SIG-M5 treated with dmso at 0.1 percent for 504 hours (cell line): ENCODE data around the gene REXO4.

Experiments used
- DNase-seq: peaks from one replicate; lab custom pipeline; 2025; ENCODE audit not compliant: unreplicated experiment; lab: John Stamatoyannopoulos, UW

Gene REXO4

GRCh38 chr9:133369933-133370332 lies 47.9 kb downstream of the REXO4 start:
- DNase-seq = no peak

GRCh38 chr9:133369422-133369821 lies 48.4 kb downstream of the REXO4 start:
- no peak for DNase-seq

- DNase-seq = no peak
Measured at GRCh38 chr9:133368249-133368881, 49.4 kb downstream of the REXO4 start.

GRCh38 chr9:133367778-133368177 lies 50.0 kb downstream of the REXO4 start:
- no peak for DNase-seq

GRCh38 chr9:133367221-133367620 lies 50.6 kb downstream of the REXO4 start:
- DNase-seq = no peak

GRCh38 chr9:133366435-133366834 lies 51.4 kb downstream of the REXO4 start:
- no peak for DNase-seq

- no peak for DNase-seq
Measured at GRCh38 chr9:133362359-133363044, 55.3 kb downstream of the REXO4 start.

GRCh38 chr9:133361507-133362092 lies 56.2 kb downstream of the REXO4 start:
- DNase-seq = no peak

- DNase-seq = no peak
Measured at GRCh38 chr9:133360400-133361393, 57.1 kb downstream of the REXO4 start.

- DNase-seq = no peak
Measured at GRCh38 chr9:133359399-133360175, 58.2 kb downstream of the REXO4 start.

GRCh38 chr9:133357656-133358055 lies 60.2 kb downstream of the REXO4 start:
- DNase-seq = no peak

- peak; percentile 73 for DNase-seq
Measured at GRCh38 chr9:133356391-133357091, 61.3 kb downstream of the REXO4 start, which contains the start of the genes SURF1 and SURF2. SURF1 (minus strand) TSS chr9:133356487; CDS start chr9:133356453, 34 bp downstream. SURF2 (plus strand) TSS chr9:133356550; CDS start chr9:133356593, 43 bp downstream.
